ENCODE data around the gene TRIM50. TPM values are rescaled to one million over a fixed set of nuclear protein-coding genes. Genes with fewer than 3 reads are reported as not detected.
"Not testable (repeated sequence)": the region's sequence is repeated elsewhere in the genome, so short reads cannot be mapped to it uniquely, and the experiment has no call there.

TRIM50 gene
- total and polyA plus RNA-seq, 2 donors (not counting 1 experiment from before 2014, with no cell fraction given): not detected

GRCh38 chr7:73314271-73314670 is 13.6 kb downstream of the TRIM50 start:
- Histone ChIP-seq H3K27ac (ENCODE audit: insufficient read depth, low read length) (no peak overlapping the region), H3K4me2 (ENCODE audit: extremely low read depth, insufficient read depth, low read length) (no peak overlapping the region), H3K79me2 (ENCODE audit: control insufficient read depth, insufficient read depth, low read length) (no peaks in the 10 kb centered on the region), H4K20me1 (ENCODE audit: control insufficient read depth, extremely low read depth, insufficient read depth, low read length) (no peaks in the 10 kb centered on the region), H3K9me3 (ENCODE audit: control insufficient read depth, insufficient read depth, low read depth, low read length) (no peaks in the 10 kb centered on the region), H3K4me1 (ENCODE audit: control insufficient read depth, extremely low read depth, insufficient read depth, low read length) (no peaks in the 10 kb centered on the region), H3K36me3 (ENCODE audit: control insufficient read depth, insufficient read depth, low read length) (no peaks in the 10 kb centered on the region), H3K9ac (ENCODE audit: insufficient read depth, low read length) (no peak overlapping the region), H2AFZ (ENCODE audit: low read length) (no peak overlapping the region), H3K27me3 (ENCODE audit: control insufficient read depth, insufficient read depth, low read length) (no peaks in the 10 kb centered on the region), H3K4me3 (replicated peaks in 1 of 4; ENCODE audit: control extremely low read depth in 1 of 4, insufficient read depth in 1 of 4, low read depth in 3 of 4, low read length in 4 of 4) (no peak overlapping the region)
- no peak for DNase-seq (ENCODE audit: low read depth in 2 of 2)
- no peak for TF ChIP-seq EZH2 (IDR thresholded peaks at IDR 0.05; ENCODE audit: low read length, missing control alignments)
- TF ChIP-seq CTCF (conservative IDR thresholded peaks at IDR 0.05 in 1 of 2, IDR thresholded peaks at IDR 0.05 in 1 of 2; ENCODE audit: low read depth in 1 of 2, low read length in 2 of 2): no peak

- Histone ChIP-seq H3K9ac (ENCODE audit: insufficient read depth, low read length) (no peak overlapping the region), H2AFZ (ENCODE audit: low read length) (no peak overlapping the region), H3K27ac (ENCODE audit: insufficient read depth, low read length) (no peak overlapping the region), H3K27me3 (ENCODE audit: control insufficient read depth, insufficient read depth, low read length) (no peaks in the 10 kb centered on the region), H3K36me3 (ENCODE audit: control insufficient read depth, insufficient read depth, low read length) (no peaks in the 10 kb centered on the region), H3K9me3 (ENCODE audit: control insufficient read depth, insufficient read depth, low read depth, low read length) (no peaks in the 10 kb centered on the region), H4K20me1 (ENCODE audit: control insufficient read depth, extremely low read depth, insufficient read depth, low read length) (no peaks in the 10 kb centered on the region), H3K4me3 (replicated peaks in 1 of 4; ENCODE audit: control extremely low read depth in 1 of 4, insufficient read depth in 1 of 4, low read depth in 3 of 4, low read length in 4 of 4) (no peak overlapping the region), H3K79me2 (ENCODE audit: control insufficient read depth, insufficient read depth, low read length) (no peaks in the 10 kb centered on the region), H3K4me1 (ENCODE audit: control insufficient read depth, extremely low read depth, insufficient read depth, low read length) (no peaks in the 10 kb centered on the region), H3K4me2 (ENCODE audit: extremely low read depth, insufficient read depth, low read length) (no peak overlapping the region)
- DNase-seq (ENCODE audit: low read depth in 2 of 2): no peak
- TF ChIP-seq EZH2 (IDR thresholded peaks at IDR 0.05; ENCODE audit: low read length, missing control alignments) (no peak), CTCF (conservative IDR thresholded peaks at IDR 0.05 in 1 of 2, IDR thresholded peaks at IDR 0.05 in 1 of 2; ENCODE audit: low read depth in 1 of 2, low read length in 2 of 2) (no peak)
Measured at GRCh38 chr7:73313521-73313906, 14.4 kb downstream of the TRIM50 start.

- DNase-seq (ENCODE audit: low read depth in 2 of 2): no peak
- Histone ChIP-seq H3K27ac (ENCODE audit: insufficient read depth, low read length) (no peak overlapping the region), H2AFZ (ENCODE audit: low read length) (no peak overlapping the region), H3K36me3 (ENCODE audit: control insufficient read depth, insufficient read depth, low read length) (no peaks in the 10 kb centered on the region), H4K20me1 (ENCODE audit: control insufficient read depth, extremely low read depth, insufficient read depth, low read length) (no peaks in the 10 kb centered on the region), H3K4me1 (ENCODE audit: control insufficient read depth, extremely low read depth, insufficient read depth, low read length) (no peaks in the 10 kb centered on the region), H3K27me3 (ENCODE audit: control insufficient read depth, insufficient read depth, low read length) (no peaks in the 10 kb centered on the region), H3K4me3 (replicated peaks in 1 of 4; ENCODE audit: control extremely low read depth in 1 of 4, insufficient read depth in 1 of 4, low read depth in 3 of 4, low read length in 4 of 4) (no peak overlapping the region), H3K9ac (ENCODE audit: insufficient read depth, low read length) (no peak overlapping the region), H3K79me2 (ENCODE audit: control insufficient read depth, insufficient read depth, low read length) (peaks cover 3% of the 10 kb centered on the region), H3K9me3 (ENCODE audit: control insufficient read depth, insufficient read depth, low read depth, low read length) (no peaks in the 10 kb centered on the region), H3K4me2 (ENCODE audit: extremely low read depth, insufficient read depth, low read length) (no peak overlapping the region)
- no peak for TF ChIP-seq EZH2 (IDR thresholded peaks at IDR 0.05; ENCODE audit: low read length, missing control alignments)
- TF ChIP-seq CTCF (conservative IDR thresholded peaks at IDR 0.05 in 1 of 2, IDR thresholded peaks at IDR 0.05 in 1 of 2; ENCODE audit: low read depth in 1 of 2, low read length in 2 of 2): no peak
Measured at GRCh38 chr7:73312831-73313520, 14.9 kb downstream of the TRIM50 start.

GRCh38 chr7:73311421-73311820 is 16.5 kb downstream of the TRIM50 start:
- not testable (repeated sequence) for H4K20me1 ChIP-seq (ENCODE audit: control insufficient read depth, extremely low read depth, insufficient read depth, low read length); H3K36me3 ChIP-seq (ENCODE audit: control insufficient read depth, insufficient read depth, low read length); H3K27ac ChIP-seq (ENCODE audit: insufficient read depth, low read length); H3K4me2 ChIP-seq (ENCODE audit: extremely low read depth, insufficient read depth, low read length); H3K4me1 ChIP-seq (ENCODE audit: control insufficient read depth, extremely low read depth, insufficient read depth, low read length); H3K9ac ChIP-seq (ENCODE audit: insufficient read depth, low read length); H3K9me3 ChIP-seq (ENCODE audit: control insufficient read depth, insufficient read depth, low read depth, low read length); H3K79me2 ChIP-seq (ENCODE audit: control insufficient read depth, insufficient read depth, low read length); H3K4me3 ChIP-seq (replicated peaks in 1 of 4; ENCODE audit: control extremely low read depth in 1 of 4, insufficient read depth in 1 of 4, low read depth in 3 of 4, low read length in 4 of 4); H3K27me3 ChIP-seq (ENCODE audit: control insufficient read depth, insufficient read depth, low read length); H2AFZ ChIP-seq (ENCODE audit: low read length)
- DNase-seq (ENCODE audit: low read depth in 2 of 2): peak in 1 of 2 donors; percentile 30
